Panc1 (cell line): ENCODE data around the gene SF3B1. TPM values are rescaled to one million over a fixed set of nuclear protein-coding genes. Genes with fewer than 3 reads are reported as not detected.

Experiments used
- ATAC-seq: fragments of 200-7000 bp; cut with Tn5 transposase; 2 replicates; pipeline ENCODE4 v1.9.1; 2020; ENCODE audit warnings: mild to moderate bottlenecking, moderate library complexity
- BruUV-seq: library from RNA; stranded (reverse); fragments of 400-500 nt; replicated peaks from 2 replicates; lab custom pipeline; 2021; lab: Mats Ljungman, UMichigan
- CTCF ChIA-PET: fragments of 300-600 bp; sonication (Branson Sonifier 250); formaldehyde crosslinking; loops from one replicate; lab custom pipeline; 2022; ENCODE audit warnings: antibody characterized with exemption; lab: Charles Lee
- POLR2A ChIA-PET: fragments of 300-600 bp; sonication (Branson Sonifier 250); formaldehyde crosslinking; loops from one replicate; lab custom pipeline; 2022; ENCODE audit warnings: antibody characterized with exemption; lab: Charles Lee
- DNase-seq: peaks from one replicate; pipeline ENCODE4 v3.0.0-alpha.2; 2010; ENCODE audit warnings: low read depth, low spot score
- H3K27ac ChIP-seq: 2 replicates; pipeline ENCODE4 v1.5.1; 2011; ENCODE audit warnings: mild to moderate bottlenecking, low read length, inconsistent platforms
- H3K27me3 ChIP-seq: fragments of 200-500 bp; sonication (Bioruptor generic); 2 replicates; pipeline ENCODE4 v1.6.0; 2014; ENCODE audit warnings: low read length, inconsistent platforms; ENCODE audit not compliant: control insufficient read depth, insufficient read depth
- H3K36me3 ChIP-seq: fragments of 200-500 bp; sonication (Bioruptor generic); 2 replicates; pipeline ENCODE4 v1.5.1; 2014; ENCODE audit warnings: inconsistent platforms, mild to moderate bottlenecking, low read length, moderate library complexity; ENCODE audit not compliant: control insufficient read depth, insufficient read depth
- H3K4me1 ChIP-seq: 2 replicates; pipeline ENCODE4 v1.5.1; 2011; ENCODE audit warnings: inconsistent platforms, mild to moderate bottlenecking, low read length, moderate library complexity; ENCODE audit not compliant: control insufficient read depth, insufficient read depth
- H3K4me3 ChIP-seq, 2 experiments: 2 replicates each; pipeline ENCODE4 v1.5.1; 2011 to 2012; ENCODE audit warnings: low read depth in 2 of 2, low read length in 2 of 2, mild to moderate bottlenecking in 2 of 2, inconsistent platforms in 1 of 2, moderate library complexity in 1 of 2
- H3K9me3 ChIP-seq: fragments of 200-500 bp; sonication (Bioruptor generic); 2 replicates; pipeline ENCODE4 v1.5.1; 2014; ENCODE audit warnings: low read depth, mild to moderate bottlenecking, inconsistent platforms, low read length, moderate library complexity; ENCODE audit not compliant: control insufficient read depth, insufficient read depth
- POLR2AphosphoS5 ChIP-seq: IDR thresholded peaks from 2 replicates; pipeline ENCODE4 v1.6.1; 2012; ENCODE audit warnings: mild to moderate bottlenecking, low read depth, low read length, moderate library complexity
- SIN3A ChIP-seq: IDR thresholded peaks from 2 replicates; pipeline ENCODE4 v1.6.1; 2012; ENCODE audit warnings: low read depth, mild to moderate bottlenecking, low read length, moderate library complexity, borderline replicate concordance; ENCODE audit not compliant: insufficient read depth
- TCF7L2 ChIP-seq: IDR thresholded peaks from 2 replicates; pipeline ENCODE4 v1.6.1; 2011; ENCODE audit warnings: mild to moderate bottlenecking, low read depth, low read length, inconsistent platforms
- in situ Hi-C: cut with HindIII; loops from 2 replicates; pipeline ENCODE4 v1.10.0; 2016; ENCODE audit warnings: low sequenced_read_pairs, low pct_unique_long_range_greater_than_20kb
- intact Hi-C: fragments of 100-400 bp; cut with micrococcal nuclease; formaldehyde crosslinking; loops from one replicate; pipeline ENCODE4 v1.10.0; 2022; ENCODE audit not compliant: unreplicated experiment
- total RNA-seq: library from RNA; stranded (reverse); gene quantifications from one replicate; pipeline ENCODE4 v1.2.1, GENCODE V29; 2021; ENCODE audit not compliant: unreplicated experiment
- TF ChIP-seq, protein P1 (sequence below), 2 experiments: IDR thresholded peaks; 2 replicates each; pipeline ENCODE4 v1.6.1; 2011 to 2012; ENCODE audit warnings: low read depth in 2 of 2, control low read depth in 1 of 2, low read length in 1 of 2, mild to moderate bottlenecking in 1 of 2, moderate library complexity in 1 of 2; ENCODE audit not compliant: insufficient read depth in 1 of 2
- TF ChIP-seq, protein P2 (sequence below): fragments of 450-650 bp; IDR thresholded peaks from 2 replicates; pipeline ENCODE4 v1.5.1; 2017; ENCODE audit warnings: mild to moderate bottlenecking

Gene SF3B1
- total RNA-seq, 1 experiment from 2014 or later = 275 TPM

DNA sequence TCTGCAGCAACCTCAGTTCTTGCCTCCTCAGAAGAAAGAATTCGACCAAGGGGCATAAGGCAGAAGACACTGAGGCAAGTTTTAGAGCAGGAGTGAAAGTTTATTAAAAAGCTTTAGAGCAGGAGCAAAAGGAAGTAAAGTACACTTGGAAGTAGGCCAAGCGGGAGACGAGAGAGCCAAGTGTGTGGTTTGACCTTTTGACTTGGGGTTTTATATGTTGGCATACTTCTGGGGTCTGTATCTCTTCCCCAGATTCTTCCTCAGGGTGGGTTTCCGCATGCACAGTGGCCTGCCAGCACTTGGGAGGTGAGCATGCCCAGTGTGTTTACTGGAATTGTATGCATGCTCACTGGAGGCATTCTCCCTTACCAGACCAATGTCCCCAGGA is 64.9 kb downstream of the SF3B1 start:
- Histone ChIP-seq H3K4me3 (no peak overlapping the region), H3K9me3 (no peaks in the 10 kb centered on the region), H3K4me1 (no peaks in the 10 kb centered on the region), H3K27ac (no peak overlapping the region), H3K36me3 (no peaks in the 10 kb centered on the region), H3K27me3 (no peaks in the 10 kb centered on the region)
- TF ChIP-seq TCF7L2 (no peak), POLR2AphosphoS5 (no peak), SIN3A (no peak)
- TF ChIP-seq, protein P1, sequence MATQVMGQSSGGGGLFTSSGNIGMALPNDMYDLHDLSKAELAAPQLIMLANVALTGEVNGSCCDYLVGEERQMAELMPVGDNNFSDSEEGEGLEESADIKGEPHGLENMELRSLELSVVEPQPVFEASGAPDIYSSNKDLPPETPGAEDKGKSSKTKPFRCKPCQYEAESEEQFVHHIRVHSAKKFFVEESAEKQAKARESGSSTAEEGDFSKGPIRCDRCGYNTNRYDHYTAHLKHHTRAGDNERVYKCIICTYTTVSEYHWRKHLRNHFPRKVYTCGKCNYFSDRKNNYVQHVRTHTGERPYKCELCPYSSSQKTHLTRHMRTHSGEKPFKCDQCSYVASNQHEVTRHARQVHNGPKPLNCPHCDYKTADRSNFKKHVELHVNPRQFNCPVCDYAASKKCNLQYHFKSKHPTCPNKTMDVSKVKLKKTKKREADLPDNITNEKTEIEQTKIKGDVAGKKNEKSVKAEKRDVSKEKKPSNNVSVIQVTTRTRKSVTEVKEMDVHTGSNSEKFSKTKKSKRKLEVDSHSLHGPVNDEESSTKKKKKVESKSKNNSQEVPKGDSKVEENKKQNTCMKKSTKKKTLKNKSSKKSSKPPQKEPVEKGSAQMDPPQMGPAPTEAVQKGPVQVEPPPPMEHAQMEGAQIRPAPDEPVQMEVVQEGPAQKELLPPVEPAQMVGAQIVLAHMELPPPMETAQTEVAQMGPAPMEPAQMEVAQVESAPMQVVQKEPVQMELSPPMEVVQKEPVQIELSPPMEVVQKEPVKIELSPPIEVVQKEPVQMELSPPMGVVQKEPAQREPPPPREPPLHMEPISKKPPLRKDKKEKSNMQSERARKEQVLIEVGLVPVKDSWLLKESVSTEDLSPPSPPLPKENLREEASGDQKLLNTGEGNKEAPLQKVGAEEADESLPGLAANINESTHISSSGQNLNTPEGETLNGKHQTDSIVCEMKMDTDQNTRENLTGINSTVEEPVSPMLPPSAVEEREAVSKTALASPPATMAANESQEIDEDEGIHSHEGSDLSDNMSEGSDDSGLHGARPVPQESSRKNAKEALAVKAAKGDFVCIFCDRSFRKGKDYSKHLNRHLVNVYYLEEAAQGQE (IDR thresholded peaks at IDR 0.05; ENCODE audit: insufficient read depth in 1 of 2, low read depth in 2 of 2, low read length in 1 of 2) = no peak
- TF ChIP-seq, protein P2, sequence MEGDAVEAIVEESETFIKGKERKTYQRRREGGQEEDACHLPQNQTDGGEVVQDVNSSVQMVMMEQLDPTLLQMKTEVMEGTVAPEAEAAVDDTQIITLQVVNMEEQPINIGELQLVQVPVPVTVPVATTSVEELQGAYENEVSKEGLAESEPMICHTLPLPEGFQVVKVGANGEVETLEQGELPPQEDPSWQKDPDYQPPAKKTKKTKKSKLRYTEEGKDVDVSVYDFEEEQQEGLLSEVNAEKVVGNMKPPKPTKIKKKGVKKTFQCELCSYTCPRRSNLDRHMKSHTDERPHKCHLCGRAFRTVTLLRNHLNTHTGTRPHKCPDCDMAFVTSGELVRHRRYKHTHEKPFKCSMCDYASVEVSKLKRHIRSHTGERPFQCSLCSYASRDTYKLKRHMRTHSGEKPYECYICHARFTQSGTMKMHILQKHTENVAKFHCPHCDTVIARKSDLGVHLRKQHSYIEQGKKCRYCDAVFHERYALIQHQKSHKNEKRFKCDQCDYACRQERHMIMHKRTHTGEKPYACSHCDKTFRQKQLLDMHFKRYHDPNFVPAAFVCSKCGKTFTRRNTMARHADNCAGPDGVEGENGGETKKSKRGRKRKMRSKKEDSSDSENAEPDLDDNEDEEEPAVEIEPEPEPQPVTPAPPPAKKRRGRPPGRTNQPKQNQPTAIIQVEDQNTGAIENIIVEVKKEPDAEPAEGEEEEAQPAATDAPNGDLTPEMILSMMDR = no peak
- ChIA-PET CTCF (no interaction called here), POLR2A (no interaction called here)
- in situ Hi-C loops (no loop called here), intact Hi-C loops (no loop called here)
- DNase-seq (no peak), ATAC-seq (no peak)
- BruUV-seq = no TSS peak

DNA sequence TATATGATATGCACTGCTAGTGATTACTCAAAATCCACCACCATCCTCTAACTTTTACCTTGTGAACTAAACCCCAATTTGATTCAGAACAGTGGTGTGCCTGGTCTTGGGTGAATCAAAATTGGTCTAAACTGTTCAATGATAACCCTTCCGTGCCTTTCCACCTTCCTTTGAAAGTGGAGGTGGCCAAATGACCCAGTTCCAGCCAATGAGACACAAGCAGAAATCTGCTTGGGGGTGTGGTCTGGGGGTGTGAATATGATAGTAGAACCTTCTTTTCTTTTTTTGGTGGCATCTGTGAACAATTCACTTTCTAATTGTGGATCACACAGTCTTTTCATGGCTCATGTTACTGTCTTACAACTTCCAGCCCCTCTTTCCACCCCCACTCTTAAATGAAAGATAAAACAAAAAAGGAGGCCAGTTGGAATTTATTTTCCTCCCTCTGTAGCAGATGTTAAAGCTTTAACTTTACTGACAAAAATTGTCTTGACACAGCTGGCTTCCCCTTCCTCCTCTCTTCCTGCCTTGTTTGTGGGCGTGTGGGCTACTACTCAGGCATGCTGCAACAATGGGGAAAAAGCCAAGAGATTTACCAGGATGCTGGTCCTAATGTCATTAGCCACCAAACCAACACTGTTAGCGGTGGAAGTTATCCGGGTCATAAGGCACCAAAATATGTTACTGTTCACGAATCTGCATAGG is 65.4 kb downstream of the SF3B1 start:
- no peaks in the 10 kb centered on the region for H3K4me1 ChIP-seq
- intact Hi-C loops (no loop called here), in situ Hi-C loops (no loop called here)
- no peak for ATAC-seq
- BruUV-seq = no TSS peak
- TF ChIP-seq, protein P2 = no peak
- no peak for TF ChIP-seq SIN3A
- TF ChIP-seq POLR2AphosphoS5 = no peak
- no peak for TF ChIP-seq TCF7L2
- TF ChIP-seq, protein P1 (IDR thresholded peaks at IDR 0.05; ENCODE audit: insufficient read depth in 1 of 2, low read depth in 2 of 2, low read length in 1 of 2) = no peak
- no peak overlapping the region for H3K27ac ChIP-seq
- H3K9me3 ChIP-seq = no peaks in the 10 kb centered on the region
- ChIA-PET CTCF (no interaction called here), POLR2A (no interaction called here)
- no peak for DNase-seq
- H3K4me3 ChIP-seq = no peak overlapping the region
- no peaks in the 10 kb centered on the region for H3K36me3 ChIP-seq
- H3K27me3 ChIP-seq = no peaks in the 10 kb centered on the region
